Head of caudate nucleus (tissue), 42 donors: ENCODE results near the gene G6PC1.
"Not testable (repeated sequence)": the region's sequence is repeated elsewhere in the genome, so short reads cannot be mapped to it uniquely, and the experiment has no call there.

Experiments used
- DNase-seq, 42 donors: peaks; one replicate each; pipeline versions ENCODE4 v3.0.0 to v3.0.0-alpha.2; 2020 to 2021; ENCODE audit warnings: mixed read lengths in 7 of 42
- intact Hi-C: fragments of 100-400 bp; cut with DNase I; formaldehyde crosslinking; loops from one replicate; pipeline ENCODE4 v1.15.0; 2022

Gene G6PC1

GRCh38 chr17:42920922-42921321 lies 20.3 kb downstream of the G6PC1 start:
- DNase-seq: no peak
- intact Hi-C loops: no loop called here

- intact Hi-C loops: no loop called here
Measured at GRCh38 chr17:42922294-42922693, 21.7 kb downstream of the G6PC1 start.

GRCh38 chr17:42923472-42923871 lies 22.9 kb downstream of the G6PC1 start:
- DNase-seq, intact Hi-C loops: not testable (repeated sequence)

More at GRCh38 chr17:42922294-42922693, 21.7 kb downstream of the G6PC1 start:
- no peak for DNase-seq

- intact Hi-C loops: no loop called here
- no peak for DNase-seq
Measured at GRCh38 chr17:42924891-42925290, 24.3 kb downstream of the G6PC1 start.

GRCh38 chr17:42928714-42929496 lies 28.3 kb downstream of the G6PC1 start:
- peak in 11 of 42 donors; percentile 4 to 40 (median 11) for DNase-seq
- intact Hi-C loops: no loop called here

- DNase-seq: no peak
- intact Hi-C loops: no loop called here
Measured at GRCh38 chr17:42929497-42929844, 28.9 kb downstream of the G6PC1 start.

- DNase-seq: peak in 40 of 42 donors; percentile 11 to 71 (median 46)
- intact Hi-C loops: loop anchor here (10.0 kb wide), 1 partner anchor 93 kb away; the partner anchor contains the start of gene AOC2
Measured at GRCh38 chr17:42937712-42938596, 37.4 kb downstream of the G6PC1 start.

GRCh38 chr17:42944211-42944610 lies 43.6 kb downstream of the G6PC1 start:
- intact Hi-C loops: no loop called here
- no peak for DNase-seq

GRCh38 chr17:42946812-42947211 lies 46.2 kb downstream of the G6PC1 start:
- no peak for DNase-seq
- intact Hi-C loops: no loop called here

GRCh38 chr17:42950044-42950783 lies 49.6 kb downstream of the G6PC1 start:
- intact Hi-C loops: no loop called here
- DNase-seq: no peak
